Spleen (tissue), 7 donors: ENCODE results near the gene KLHL21.

Experiments
- POLR2A ChIP-seq, 3 donors: fragments of 450-650 bp; IDR thresholded peaks; one replicate each; pipeline ENCODE4 v1.5.1; 2017; ENCODE audit warnings: antibody characterized with exemption in 3 of 3, mild to moderate bottlenecking in 1 of 3
- TF ChIP-seq, protein P1 (sequence below), 11 experiments: fragments of 200-600 bp in 7 of 11; fragments of 450-650 bp in 4 of 11; sonication (generic) in 4 of 11; IDR thresholded peaks in 8 of 11; conservative IDR thresholded peaks in 3 of 11; 1 replicate in 7 of 11; 2 replicates in 4 of 11; pipeline versions ENCODE4 v1.4.0 to v1.8.0; 2016 to 2021; ENCODE audit warnings: antibody characterized with exemption in 11 of 11, inconsistent platforms in 4 of 11, mild to moderate bottlenecking in 1 of 11
- donor health status: DM: no; HTN: no; CAD: no; lungs with moderate emphysema.
- donor health status: DM: no; HTN: no; CAD: no.
- donor health status: DM: no; HTN: no; CAD: no.

GRCh38 chr1:6580593-6581409, 21.9 kb downstream of the KLHL21 start:
- TF ChIP-seq, protein P1, sequence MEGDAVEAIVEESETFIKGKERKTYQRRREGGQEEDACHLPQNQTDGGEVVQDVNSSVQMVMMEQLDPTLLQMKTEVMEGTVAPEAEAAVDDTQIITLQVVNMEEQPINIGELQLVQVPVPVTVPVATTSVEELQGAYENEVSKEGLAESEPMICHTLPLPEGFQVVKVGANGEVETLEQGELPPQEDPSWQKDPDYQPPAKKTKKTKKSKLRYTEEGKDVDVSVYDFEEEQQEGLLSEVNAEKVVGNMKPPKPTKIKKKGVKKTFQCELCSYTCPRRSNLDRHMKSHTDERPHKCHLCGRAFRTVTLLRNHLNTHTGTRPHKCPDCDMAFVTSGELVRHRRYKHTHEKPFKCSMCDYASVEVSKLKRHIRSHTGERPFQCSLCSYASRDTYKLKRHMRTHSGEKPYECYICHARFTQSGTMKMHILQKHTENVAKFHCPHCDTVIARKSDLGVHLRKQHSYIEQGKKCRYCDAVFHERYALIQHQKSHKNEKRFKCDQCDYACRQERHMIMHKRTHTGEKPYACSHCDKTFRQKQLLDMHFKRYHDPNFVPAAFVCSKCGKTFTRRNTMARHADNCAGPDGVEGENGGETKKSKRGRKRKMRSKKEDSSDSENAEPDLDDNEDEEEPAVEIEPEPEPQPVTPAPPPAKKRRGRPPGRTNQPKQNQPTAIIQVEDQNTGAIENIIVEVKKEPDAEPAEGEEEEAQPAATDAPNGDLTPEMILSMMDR (IDR thresholded peaks at IDR 0.05 in 8 of 11, conservative IDR thresholded peaks at IDR 0.05 in 3 of 11): no peak
- TF ChIP-seq POLR2A (IDR thresholded peaks at IDR 0.05): no peak
